Measurements from ENCODE around the gene NHERF2.
"Not testable (repeated sequence)": the region's sequence is repeated elsewhere in the genome, so short reads cannot be mapped to it uniquely, and the experiment has no call there.

NHERF2 gene

GRCh38 chr16:2033057-2033908 is 6.6 kb downstream of the NHERF2 start:
- no peak overlapping the region for H3K4ac ChIP-seq (ENCODE audit: low read length)
- no peak overlapping the region for H4K91ac ChIP-seq (ENCODE audit: low read depth, low read length, poor library complexity)
- H2AFZ ChIP-seq (ENCODE audit: low read length): peak overlapping the region; percentile 90
- H3K79me1 ChIP-seq (ENCODE audit: low read depth, low read length): peaks cover 7% of the 10 kb centered on the region
- H3K4me2 ChIP-seq (ENCODE audit: insufficient read depth, low read length, poor library complexity, severe bottlenecking): no peak overlapping the region
- peak overlapping the region; percentile 60 for H3K9ac ChIP-seq (ENCODE audit: low read depth, low read length, poor library complexity)
- peak overlapping the region; percentile 17 for H3K14ac ChIP-seq (ENCODE audit: low read length)
- peaks cover 0 to 7% (median under 1%) of the 10 kb centered on the region in 3 experiments for H3K27me3 ChIP-seq (ENCODE audit: control insufficient read depth in 3 of 3, insufficient read depth in 3 of 3, low read depth in 1 of 3, low read length in 3 of 3)
- H3K4me3 ChIP-seq (ENCODE audit: low read length in 2 of 2): no peak overlapping the region
- H3K23ac ChIP-seq (ENCODE audit: low read depth, low read length, poor library complexity): peak overlapping the region; percentile 93
- H3K18ac ChIP-seq (ENCODE audit: low read length): peak overlapping the region; percentile 64
- H3K4me1 ChIP-seq (ENCODE audit: control insufficient read depth in 2 of 2, insufficient read depth in 1 of 2, low read depth in 1 of 2, low read length in 2 of 2): peaks cover 7 to 22% of the 10 kb centered on the region in 2 donors
- WGBS, 2 donors (ENCODE audit: extremely low coverage in 2 of 2, insufficient read length in 2 of 2, insufficient replicate concordance in 1 of 2): no CpG with 5 or more reads among the region's 37 CpGs
- H3K27ac ChIP-seq (replicated peaks; ENCODE audit: low read length): no peak overlapping the region
- peak overlapping the region; percentile 74 for H2AK5ac ChIP-seq (ENCODE audit: low read depth, low read length)
- H3K36me3 ChIP-seq (replicated peaks in 1 of 2; ENCODE audit: control insufficient read depth in 2 of 2, insufficient read depth in 2 of 2, low read length in 2 of 2): no peaks in the 10 kb centered on the region
- H3K9me3 ChIP-seq (replicated peaks in 1 of 2; ENCODE audit: control insufficient read depth in 2 of 2, insufficient read depth in 1 of 2, low read depth in 1 of 2, low read length in 2 of 2): peaks cover 0 to under 1% of the 10 kb centered on the region in 2 donors
- no peak overlapping the region for H4K8ac ChIP-seq (ENCODE audit: low read depth, low read length)
- no peak overlapping the region for H2BK120ac ChIP-seq (ENCODE audit: low read depth, low read length)
- peak overlapping the region; percentile 84 for H2BK12ac ChIP-seq (ENCODE audit: low read length)
- no peak overlapping the region for H2BK15ac ChIP-seq (ENCODE audit: low read length)
- no peak for DNase-seq (ENCODE audit: low spot score)
- H2BK5ac ChIP-seq (ENCODE audit: low read length): peak overlapping the region; percentile 82

GRCh38 chr16:2033909-2034695 is 7.4 kb downstream of the NHERF2 start:
- not testable (repeated sequence) for H4K91ac ChIP-seq (ENCODE audit: low read depth, low read length, poor library complexity); H3K4ac ChIP-seq (ENCODE audit: low read length); H2AK5ac ChIP-seq (ENCODE audit: low read depth, low read length); H2BK12ac ChIP-seq (ENCODE audit: low read length); H4K8ac ChIP-seq (ENCODE audit: low read depth, low read length); H3K9ac ChIP-seq (ENCODE audit: low read depth, low read length, poor library complexity); H3K4me2 ChIP-seq (ENCODE audit: insufficient read depth, low read length, poor library complexity, severe bottlenecking); DNase-seq (ENCODE audit: low spot score); H3K27me3 ChIP-seq (ENCODE audit: control insufficient read depth in 3 of 3, insufficient read depth in 3 of 3, low read depth in 1 of 3, low read length in 3 of 3); H3K14ac ChIP-seq (ENCODE audit: low read length); H2BK15ac ChIP-seq (ENCODE audit: low read length); H3K27ac ChIP-seq (replicated peaks; ENCODE audit: low read length); H2BK120ac ChIP-seq (ENCODE audit: low read depth, low read length); H3K36me3 ChIP-seq (replicated peaks in 1 of 2; ENCODE audit: control insufficient read depth in 2 of 2, insufficient read depth in 2 of 2, low read length in 2 of 2); H3K4me3 ChIP-seq (ENCODE audit: low read length in 2 of 2); H3K79me1 ChIP-seq (ENCODE audit: low read depth, low read length); H3K9me3 ChIP-seq (replicated peaks in 1 of 2; ENCODE audit: control insufficient read depth in 2 of 2, insufficient read depth in 1 of 2, low read depth in 1 of 2, low read length in 2 of 2)
- peaks cover 7 to 26% of the 10 kb centered on the region in 2 donors for H3K4me1 ChIP-seq (ENCODE audit: control insufficient read depth in 2 of 2, insufficient read depth in 1 of 2, low read depth in 1 of 2, low read length in 2 of 2)
- H3K18ac ChIP-seq (ENCODE audit: low read length): peak overlapping the region; percentile 71
- H2AFZ ChIP-seq (ENCODE audit: low read length): peak overlapping the region; percentile 90
- H3K23ac ChIP-seq (ENCODE audit: low read depth, low read length, poor library complexity): peak overlapping the region; percentile 93
- peak overlapping the region; percentile 82 for H2BK5ac ChIP-seq (ENCODE audit: low read length)
- WGBS, 2 donors (ENCODE audit: extremely low coverage in 2 of 2, insufficient read length in 2 of 2, insufficient replicate concordance in 1 of 2): no CpG with 5 or more reads among the region's 32 CpGs

- no peaks in the 10 kb centered on the region for H3K9me3 ChIP-seq (replicated peaks in 1 of 2; ENCODE audit: control insufficient read depth in 2 of 2, insufficient read depth in 1 of 2, low read depth in 1 of 2, low read length in 2 of 2)
- peak overlapping the region; percentile 73 for H2BK12ac ChIP-seq (ENCODE audit: low read length)
- H3K36me3 ChIP-seq (replicated peaks in 1 of 2; ENCODE audit: control insufficient read depth in 2 of 2, insufficient read depth in 2 of 2, low read length in 2 of 2): peaks cover 0 to 2% of the 10 kb centered on the region in 2 donors
- no peak for DNase-seq (ENCODE audit: low spot score)
- H3K27ac ChIP-seq (replicated peaks; ENCODE audit: low read length): no peak overlapping the region
- no peak overlapping the region for H2BK15ac ChIP-seq (ENCODE audit: low read length)
- H3K79me1 ChIP-seq (ENCODE audit: low read depth, low read length): peaks cover 3% of the 10 kb centered on the region
- no peak overlapping the region for H4K91ac ChIP-seq (ENCODE audit: low read depth, low read length, poor library complexity)
- H2BK5ac ChIP-seq (ENCODE audit: low read length): no peak overlapping the region
- H3K4me1 ChIP-seq (ENCODE audit: control insufficient read depth in 2 of 2, insufficient read depth in 1 of 2, low read depth in 1 of 2, low read length in 2 of 2): peaks cover 7 to 29% of the 10 kb centered on the region in 2 donors
- H3K4me2 ChIP-seq (ENCODE audit: insufficient read depth, low read length, poor library complexity, severe bottlenecking): no peak overlapping the region
- peak overlapping the region; percentile 60 for H3K9ac ChIP-seq (ENCODE audit: low read depth, low read length, poor library complexity)
- no CpG with 5 or more reads among the region's 17 CpGs for WGBS, 2 donors (ENCODE audit: extremely low coverage in 2 of 2, insufficient read length in 2 of 2, insufficient replicate concordance in 1 of 2)
- no peak overlapping the region for H3K14ac ChIP-seq (ENCODE audit: low read length)
- H3K23ac ChIP-seq (ENCODE audit: low read depth, low read length, poor library complexity): peak overlapping the region; percentile 85
- peak overlapping the region; percentile 72 for H2BK120ac ChIP-seq (ENCODE audit: low read depth, low read length)
- peak overlapping the region in 1 of 2 donors; percentile 36 for H3K4me3 ChIP-seq (ENCODE audit: low read length in 2 of 2)
- no peak overlapping the region for H4K8ac ChIP-seq (ENCODE audit: low read depth, low read length)
- no peak overlapping the region for H3K4ac ChIP-seq (ENCODE audit: low read length)
- no peak overlapping the region for H2AK5ac ChIP-seq (ENCODE audit: low read depth, low read length)
- H3K27me3 ChIP-seq (ENCODE audit: control insufficient read depth in 3 of 3, insufficient read depth in 3 of 3, low read depth in 1 of 3, low read length in 3 of 3): no peaks in the 10 kb centered on the region
- H2AFZ ChIP-seq (ENCODE audit: low read length): no peak overlapping the region
- H3K18ac ChIP-seq (ENCODE audit: low read length): no peak overlapping the region
Observed at GRCh38 chr16:2034696-2035430, 8.2 kb downstream of the NHERF2 start.

Data from neuronal stem cell (in vitro differentiated cells).